GM19452 (cell line): ENCODE results near the gene MTRR.

Source experiments
- ATAC-seq: cut with Tn5 transposase; IDR thresholded peaks from one replicate; pipeline ENCODE4 v1.9.1; 2021; ENCODE audit not compliant: unreplicated experiment

MTRR gene

GRCh38 chr5:7856855-7857254 lies 12.1 kb upstream of the MTRR start:
- no peak for ATAC-seq

DNA sequence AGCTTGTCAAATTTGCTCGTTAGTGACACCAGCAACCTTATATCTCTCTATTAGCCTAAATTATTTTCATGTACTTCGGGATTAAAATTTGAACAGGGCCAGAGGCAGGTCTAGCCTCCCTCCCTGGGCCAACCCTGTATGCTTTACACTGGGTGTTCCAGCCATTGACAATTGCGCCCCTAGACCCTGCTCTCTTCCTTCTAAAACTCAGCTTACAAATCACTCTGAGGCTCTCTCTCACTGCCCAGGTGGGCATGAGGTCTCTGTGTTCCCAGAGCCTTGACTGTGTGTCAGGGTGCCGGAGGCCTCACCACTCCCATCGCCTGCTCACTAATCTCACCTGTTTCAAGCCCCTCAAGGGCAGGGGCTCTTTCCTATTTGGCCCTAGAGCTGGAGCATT lies 11.6 kb upstream of the MTRR start:
- no peak for ATAC-seq

- ATAC-seq = no peak
These were observed 10.9 kb upstream of the MTRR start for GRCh38 chr5:7857926-7858632.

GRCh38 chr5:7866196-7866595 lies 2.8 kb upstream of the MTRR start:
- no peak for ATAC-seq

- ATAC-seq = no peak
These were observed 1.7 kb upstream of the MTRR start for GRCh38 chr5:7867260-7867659.

GRCh38 chr5:7868427-7868772 lies 548 bp upstream of the MTRR start:
- ATAC-seq = no peak

DNA sequence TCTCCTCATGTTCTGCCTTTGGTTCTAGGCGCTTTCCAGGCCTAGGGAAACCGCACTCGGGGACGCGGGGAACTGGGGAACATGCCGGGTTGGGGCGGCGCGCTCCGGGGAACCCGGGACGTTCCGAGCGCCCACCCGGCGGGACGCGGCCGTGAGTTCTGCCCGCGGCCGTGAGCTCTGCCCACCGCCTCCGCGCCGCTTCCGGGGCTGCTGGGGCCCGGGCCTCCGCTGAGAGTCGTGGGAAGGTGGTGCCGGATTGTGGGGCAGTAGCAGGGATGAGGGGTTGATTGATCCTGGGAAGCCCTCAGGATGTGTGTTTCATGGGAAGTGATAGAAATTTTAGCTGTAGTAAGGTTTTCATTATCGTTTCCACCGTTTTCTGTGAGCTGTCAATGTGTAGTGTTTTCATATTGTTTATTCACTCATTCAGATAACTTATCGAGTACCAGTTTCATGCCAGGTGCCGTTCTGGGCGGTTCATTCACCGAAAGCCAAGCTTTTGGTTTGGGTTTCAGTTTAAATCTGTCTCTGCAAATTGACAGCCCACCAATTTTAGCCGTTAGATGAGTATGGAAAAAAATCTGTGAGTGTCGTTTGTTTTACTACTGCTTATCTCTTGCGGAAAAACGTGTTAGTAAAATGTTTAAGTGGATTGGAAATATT lies 657 bp downstream of the MTRR start:
- peak; percentile 29 for ATAC-seq

- ATAC-seq = peak; percentile 29
These were observed 2.7 kb downstream of the MTRR start for GRCh38 chr5:7871653-7872052.

DNA sequence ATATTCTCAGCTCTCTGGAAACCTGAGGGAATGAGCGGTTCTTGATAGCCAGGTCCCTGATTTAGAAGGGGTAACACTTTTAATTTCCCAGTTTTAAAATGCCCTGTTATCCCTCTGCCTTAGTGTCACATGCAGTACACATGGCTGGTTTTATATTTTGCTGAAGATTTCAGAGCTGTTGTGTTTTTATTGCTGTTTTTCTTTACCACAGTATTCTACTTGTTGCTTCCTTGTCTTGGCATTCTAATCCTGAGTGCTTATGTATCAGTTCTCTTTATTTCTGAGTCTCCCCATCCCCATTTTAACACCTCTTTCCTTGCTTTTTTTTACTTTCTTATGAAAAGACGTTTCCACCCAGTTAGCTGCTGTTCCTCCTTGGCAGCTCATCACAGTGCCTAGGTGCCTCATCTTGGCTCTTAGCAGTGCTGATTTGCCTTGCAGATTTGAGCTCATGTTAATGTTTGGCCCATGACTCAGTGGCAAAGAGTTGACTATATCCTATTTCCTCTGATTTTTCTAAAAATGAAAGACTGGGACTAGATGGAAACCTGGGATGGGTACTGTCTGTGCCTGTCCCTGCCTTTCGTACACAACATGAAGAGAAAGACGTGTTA lies 3.7 kb downstream of the MTRR start:
- no peak for ATAC-seq

- ATAC-seq = no peak
These were observed 4.3 kb downstream of the MTRR start for GRCh38 chr5:7873216-7873615.

GRCh38 chr5:7874639-7875038 lies 5.7 kb downstream of the MTRR start:
- ATAC-seq = no peak

- no peak for ATAC-seq
These were observed 6.2 kb downstream of the MTRR start for GRCh38 chr5:7875151-7875550.

GRCh38 chr5:7876867-7877266 lies 7.9 kb downstream of the MTRR start:
- peak; percentile 38 for ATAC-seq

GRCh38 chr5:7877851-7878250 lies 8.9 kb downstream of the MTRR start:
- ATAC-seq = no peak

DNA sequence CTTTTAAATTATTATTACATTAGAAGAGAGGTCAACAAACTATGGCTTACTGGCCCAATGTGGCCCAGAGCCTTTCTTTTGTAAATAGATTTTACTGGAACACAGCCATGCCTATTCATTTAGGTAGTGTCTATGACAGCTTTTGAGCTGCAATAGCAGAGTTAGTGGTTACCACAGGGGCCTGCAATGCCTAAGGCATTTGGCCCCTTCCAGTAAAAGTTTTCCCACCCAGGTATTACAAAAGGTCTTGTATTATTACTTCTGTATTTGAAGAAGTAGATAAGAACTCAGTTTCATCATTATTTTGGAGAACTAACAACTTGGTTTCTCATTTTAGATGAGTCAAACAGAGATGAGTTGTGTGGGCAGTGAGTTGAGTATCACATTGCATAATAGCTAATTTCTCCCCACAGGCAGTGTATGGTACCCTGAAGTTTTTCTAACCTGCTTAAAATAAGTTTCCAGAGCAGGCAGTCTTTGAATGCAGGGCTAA lies 9.5 kb downstream of the MTRR start:
- peak; percentile 97 for ATAC-seq

DNA sequence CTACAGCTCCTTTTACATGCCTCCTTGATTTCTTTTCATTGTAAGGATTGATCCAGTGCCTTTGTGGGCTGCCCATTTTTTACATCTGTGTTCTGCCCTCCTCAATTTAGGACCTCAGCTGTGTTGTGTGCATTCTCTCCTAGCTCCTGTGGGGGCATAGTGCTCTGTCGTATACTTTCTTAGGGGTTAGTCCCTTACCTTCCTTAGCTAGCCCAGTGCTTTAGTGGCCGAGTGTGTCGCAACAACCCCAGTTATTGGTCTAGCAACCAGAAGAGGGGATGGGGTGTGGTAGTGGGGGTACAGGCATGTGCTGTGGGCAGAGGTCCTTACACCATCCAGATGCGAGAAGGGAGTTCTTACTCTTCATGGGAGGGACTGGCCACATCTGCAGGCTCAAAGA lies 12.1 kb downstream of the MTRR start:
- no peak for ATAC-seq

DNA sequence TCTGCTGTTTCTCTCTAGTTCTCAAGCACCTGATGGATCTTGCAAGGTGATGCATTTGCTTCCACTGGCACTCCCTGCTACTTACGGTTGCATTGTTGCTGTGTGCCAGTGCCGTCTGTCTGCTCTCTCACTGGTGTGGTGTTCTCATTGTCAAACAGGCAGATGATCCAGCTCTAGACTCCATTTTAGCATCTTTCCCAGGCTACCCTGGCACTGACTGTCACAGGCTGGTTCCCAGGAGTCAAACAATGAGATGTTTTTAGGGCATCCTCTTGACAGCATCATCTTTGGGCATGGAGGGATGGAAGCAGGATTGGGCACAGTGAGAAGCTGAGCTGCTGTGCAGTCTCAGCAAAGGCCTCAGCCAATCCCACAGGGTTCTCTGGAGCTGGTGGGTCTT lies 12.9 kb downstream of the MTRR start:
- no peak for ATAC-seq

DNA sequence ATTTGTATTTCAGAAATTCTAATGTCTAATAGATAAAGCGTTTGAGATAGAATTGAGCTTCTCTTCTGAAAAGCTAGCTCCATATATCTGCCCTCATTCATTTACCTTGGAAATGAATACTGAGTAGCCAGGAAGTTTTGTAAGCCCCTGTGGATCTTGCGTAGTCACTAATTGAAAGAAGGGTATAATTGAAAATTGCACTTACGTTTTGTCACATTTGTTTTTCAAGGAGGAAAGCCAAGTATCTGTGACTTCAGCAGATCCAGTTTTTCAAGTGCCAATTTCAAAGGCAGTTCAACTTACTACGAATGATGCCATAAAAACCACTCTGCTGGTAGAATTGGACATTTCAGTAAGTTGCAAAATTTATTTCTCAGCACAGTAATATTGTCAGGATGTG lies 14.0 kb downstream of the MTRR start:
- ATAC-seq = no peak

DNA sequence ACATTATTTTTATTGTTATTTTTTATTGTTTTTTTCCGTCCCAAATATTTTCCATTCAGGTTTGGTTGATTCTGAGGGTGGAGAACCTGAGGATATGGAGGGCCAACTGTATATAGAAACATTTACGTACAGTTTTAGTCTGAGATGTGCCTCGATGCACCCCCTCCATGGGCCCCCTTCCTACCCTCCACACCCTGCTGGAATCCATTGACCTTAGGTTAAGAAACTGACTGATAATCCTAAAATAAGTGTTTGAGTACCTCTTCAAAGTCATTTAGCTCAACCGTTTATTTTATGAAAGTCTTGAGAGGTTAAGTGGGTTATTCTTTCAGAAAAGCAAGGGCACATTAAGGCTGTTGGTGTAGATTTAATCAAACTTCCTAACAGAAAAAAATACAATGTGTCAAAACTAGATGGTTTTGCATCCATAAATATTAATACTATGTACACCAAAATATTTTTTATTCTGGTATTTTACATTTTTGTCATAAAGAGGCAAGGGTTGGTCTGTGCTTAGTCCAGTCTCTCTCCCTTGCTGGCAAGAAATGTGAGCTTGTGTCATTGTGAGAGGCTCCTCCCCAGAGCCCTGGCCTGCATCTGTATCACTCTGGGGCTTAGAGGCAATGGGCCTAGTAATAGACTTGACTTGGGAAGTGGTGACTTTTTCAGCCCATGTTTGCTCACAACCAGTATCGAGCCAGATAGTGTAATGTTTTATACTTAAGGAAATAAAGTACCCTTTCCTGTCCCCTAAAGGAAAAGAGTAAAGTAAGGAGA lies 15.7 kb downstream of the MTRR start:
- ATAC-seq = no peak

DNA sequence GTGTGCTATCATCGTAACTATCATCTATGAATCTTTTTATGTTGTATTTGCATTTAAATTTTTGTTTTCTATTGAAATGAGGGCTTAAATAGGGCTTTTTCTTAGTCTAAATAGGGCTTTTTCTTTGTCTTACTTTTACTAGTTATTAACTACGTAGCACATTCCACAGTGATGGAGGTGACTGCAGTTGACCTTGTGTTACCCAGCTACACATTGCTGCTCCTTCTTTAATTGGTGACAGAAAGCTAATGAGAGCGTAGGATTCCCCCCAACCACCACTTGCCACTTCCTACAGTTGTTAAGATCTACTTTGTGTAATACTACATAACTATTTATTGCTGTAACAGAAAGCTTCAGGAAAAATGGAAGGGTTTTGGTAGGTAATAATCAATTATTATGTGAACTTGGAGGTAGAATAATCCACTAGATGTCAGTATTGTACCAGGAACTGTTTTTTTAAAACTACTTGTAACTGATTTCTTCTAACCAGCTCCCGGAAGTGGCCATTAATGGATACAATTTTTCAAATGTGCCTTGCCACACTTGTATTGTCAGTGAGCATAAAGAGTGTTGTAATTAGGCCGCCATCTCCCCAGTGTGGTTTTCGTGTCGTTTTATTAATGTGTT lies 18.0 kb downstream of the MTRR start:
- no peak for ATAC-seq

DNA sequence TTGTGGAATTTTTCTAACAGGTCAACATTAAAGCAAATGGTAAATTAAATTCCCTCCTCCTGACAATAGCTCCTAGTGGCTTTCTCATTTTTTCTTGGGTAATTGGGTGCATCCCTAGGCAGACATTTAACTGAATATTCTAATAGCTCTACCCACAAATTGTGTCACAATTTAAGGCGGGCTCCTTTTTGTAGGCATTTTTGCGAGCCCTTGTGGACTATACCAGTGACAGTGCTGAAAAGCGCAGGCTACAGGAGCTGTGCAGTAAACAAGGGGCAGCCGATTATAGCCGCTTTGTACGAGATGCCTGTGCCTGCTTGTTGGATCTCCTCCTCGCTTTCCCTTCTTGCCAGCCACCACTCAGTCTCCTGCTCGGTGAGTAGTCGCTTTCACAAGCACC lies 20.0 kb downstream of the MTRR start:
- no peak for ATAC-seq
